BE2C (cell line): ENCODE results near the gene HELB.

Experiments
- DNase-seq: peaks from one replicate; pipeline ENCODE4 v3.0.0-alpha.2; 2020
- H3K27me3 ChIP-seq: fragments of 250-450 bp; sonication (Bioruptor Pico); 2 replicates; pipeline ENCODE4 v1.5.1; 2020; ENCODE audit warnings: mild to moderate bottlenecking
- H3K36me3 ChIP-seq: fragments of 250-450 bp; sonication (Bioruptor Pico); 2 replicates; pipeline ENCODE4 v1.5.1; 2020; ENCODE audit warnings: mild to moderate bottlenecking
- H3K4me1 ChIP-seq: fragments of 250-450 bp; sonication (Bioruptor Pico); 2 replicates; pipeline ENCODE4 v1.5.1; 2020
- H3K4me3 ChIP-seq: 2 replicates; pipeline ENCODE4 v1.5.1; 2011; ENCODE audit warnings: low read depth, low read length
- H3K9me3 ChIP-seq: fragments of 250-450 bp; sonication (Bioruptor Pico); 2 replicates; pipeline ENCODE4 v1.5.1; 2020
- TF ChIP-seq, protein P1 (sequence below): IDR thresholded peaks from 2 replicates; pipeline ENCODE4 v1.5.1; 2012; ENCODE audit warnings: mild to moderate bottlenecking, low read depth, low read length

Gene HELB

DNA sequence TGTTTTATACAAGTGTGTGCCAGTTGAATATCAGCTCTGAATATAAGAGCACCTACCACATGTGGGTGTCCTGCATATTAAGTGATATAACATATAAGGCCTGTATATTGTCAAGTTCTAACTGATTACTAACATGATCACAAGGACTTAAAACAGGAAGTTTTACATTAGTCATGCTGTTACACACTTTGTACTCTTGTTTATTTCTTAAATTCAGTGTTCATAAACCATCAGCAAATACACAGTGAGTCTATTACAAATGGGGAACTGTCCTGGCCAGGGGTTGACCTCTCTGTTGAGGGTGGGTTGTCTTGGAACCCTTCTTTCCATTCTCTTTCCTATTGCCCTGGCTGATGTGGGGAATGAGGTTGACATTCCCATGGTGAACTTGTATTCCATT is 19.1 kb downstream of the HELB start:
- Histone ChIP-seq H3K4me3 (no peak overlapping the region), H3K27me3 (no peaks in the 10 kb centered on the region), H3K36me3 (no peaks in the 10 kb centered on the region), H3K9me3 (no peaks in the 10 kb centered on the region), H3K4me1 (no peaks in the 10 kb centered on the region; the same call in 1 of the 2 replicates)
- TF ChIP-seq, protein P1, sequence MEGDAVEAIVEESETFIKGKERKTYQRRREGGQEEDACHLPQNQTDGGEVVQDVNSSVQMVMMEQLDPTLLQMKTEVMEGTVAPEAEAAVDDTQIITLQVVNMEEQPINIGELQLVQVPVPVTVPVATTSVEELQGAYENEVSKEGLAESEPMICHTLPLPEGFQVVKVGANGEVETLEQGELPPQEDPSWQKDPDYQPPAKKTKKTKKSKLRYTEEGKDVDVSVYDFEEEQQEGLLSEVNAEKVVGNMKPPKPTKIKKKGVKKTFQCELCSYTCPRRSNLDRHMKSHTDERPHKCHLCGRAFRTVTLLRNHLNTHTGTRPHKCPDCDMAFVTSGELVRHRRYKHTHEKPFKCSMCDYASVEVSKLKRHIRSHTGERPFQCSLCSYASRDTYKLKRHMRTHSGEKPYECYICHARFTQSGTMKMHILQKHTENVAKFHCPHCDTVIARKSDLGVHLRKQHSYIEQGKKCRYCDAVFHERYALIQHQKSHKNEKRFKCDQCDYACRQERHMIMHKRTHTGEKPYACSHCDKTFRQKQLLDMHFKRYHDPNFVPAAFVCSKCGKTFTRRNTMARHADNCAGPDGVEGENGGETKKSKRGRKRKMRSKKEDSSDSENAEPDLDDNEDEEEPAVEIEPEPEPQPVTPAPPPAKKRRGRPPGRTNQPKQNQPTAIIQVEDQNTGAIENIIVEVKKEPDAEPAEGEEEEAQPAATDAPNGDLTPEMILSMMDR: no peak
- no peak for DNase-seq

DNA sequence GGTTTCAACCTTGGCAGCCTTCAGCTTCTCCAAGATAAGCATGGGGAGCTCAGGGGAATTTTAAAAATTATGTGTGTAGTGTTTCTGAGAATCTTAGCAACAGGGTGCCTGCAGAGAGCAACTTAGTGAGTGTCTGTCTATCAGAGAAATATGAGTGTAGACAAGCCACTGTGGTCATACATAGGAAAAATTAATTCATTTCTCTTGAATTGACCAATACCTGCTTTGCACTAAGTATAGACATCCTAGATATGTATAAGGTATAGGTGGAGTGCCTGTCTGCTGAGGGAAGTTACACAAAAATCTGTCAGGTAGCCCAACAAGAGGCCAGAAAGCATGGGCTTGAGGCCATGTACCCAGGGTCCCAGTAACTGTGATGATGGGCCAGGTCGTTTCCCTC is 20.7 kb downstream of the HELB start:
- no peak overlapping the region for H3K4me3 ChIP-seq
- DNase-seq: no peak
- H3K27me3 ChIP-seq: no peaks in the 10 kb centered on the region
- TF ChIP-seq, protein P1: no peak
- H3K4me1 ChIP-seq: no peaks in the 10 kb centered on the region; the same call in 1 of the 2 replicates
- H3K9me3 ChIP-seq: no peaks in the 10 kb centered on the region
- no peaks in the 10 kb centered on the region for H3K36me3 ChIP-seq

DNA sequence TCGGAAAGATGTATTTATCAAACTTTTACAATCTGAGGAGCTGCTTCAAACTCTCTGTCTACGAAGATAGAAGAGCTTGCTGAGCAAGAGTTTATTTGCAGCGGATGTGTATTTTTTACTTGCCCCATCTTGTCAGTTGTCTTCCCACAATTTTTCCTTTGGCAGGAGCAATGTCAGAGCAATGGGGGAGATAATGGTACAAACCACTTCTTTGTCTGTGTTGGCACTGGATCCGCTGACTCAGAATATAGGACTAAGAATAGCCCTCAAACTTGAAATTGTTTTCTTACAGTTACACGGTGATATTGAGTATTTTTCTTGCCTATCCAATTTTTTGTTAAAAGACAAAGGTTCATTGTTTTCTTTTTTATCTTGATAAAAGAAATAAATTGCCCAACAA is 27.6 kb downstream of the HELB start:
- Histone ChIP-seq H3K9me3 (no peaks in the 10 kb centered on the region), H3K27me3 (no peaks in the 10 kb centered on the region), H3K4me3 (no peak overlapping the region), H3K36me3 (no peaks in the 10 kb centered on the region; the same call in 1 of the 2 replicates), H3K4me1 (no peaks in the 10 kb centered on the region)
- TF ChIP-seq, protein P1: no peak
- no peak for DNase-seq

DNA sequence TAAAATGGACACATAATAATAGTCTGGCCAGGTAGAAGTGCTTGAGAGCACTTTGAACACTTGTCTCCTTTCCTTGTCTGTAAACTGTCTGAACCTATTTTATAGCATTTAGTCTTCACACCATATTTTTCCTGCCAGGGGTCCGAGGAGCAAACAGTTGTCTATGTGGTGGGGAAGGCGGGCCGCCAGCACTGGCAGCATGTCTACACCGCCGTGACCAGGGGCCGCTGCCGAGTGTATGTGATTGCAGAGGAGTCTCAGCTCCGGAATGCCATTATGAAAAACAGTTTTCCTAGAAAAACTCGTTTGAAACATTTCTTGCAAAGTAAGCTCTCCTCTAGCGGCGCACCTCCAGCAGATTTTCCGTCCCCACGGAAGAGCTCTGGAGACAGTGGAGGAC is 28.7 kb downstream of the HELB start:
- no peaks in the 10 kb centered on the region for H3K4me1 ChIP-seq
- no peaks in the 10 kb centered on the region for H3K27me3 ChIP-seq
- TF ChIP-seq, protein P1: no peak
- H3K36me3 ChIP-seq: no peaks in the 10 kb centered on the region; the same call in 1 of the 2 replicates
- H3K4me3 ChIP-seq: no peak overlapping the region
- no peak for DNase-seq
- H3K9me3 ChIP-seq: no peaks in the 10 kb centered on the region

DNA sequence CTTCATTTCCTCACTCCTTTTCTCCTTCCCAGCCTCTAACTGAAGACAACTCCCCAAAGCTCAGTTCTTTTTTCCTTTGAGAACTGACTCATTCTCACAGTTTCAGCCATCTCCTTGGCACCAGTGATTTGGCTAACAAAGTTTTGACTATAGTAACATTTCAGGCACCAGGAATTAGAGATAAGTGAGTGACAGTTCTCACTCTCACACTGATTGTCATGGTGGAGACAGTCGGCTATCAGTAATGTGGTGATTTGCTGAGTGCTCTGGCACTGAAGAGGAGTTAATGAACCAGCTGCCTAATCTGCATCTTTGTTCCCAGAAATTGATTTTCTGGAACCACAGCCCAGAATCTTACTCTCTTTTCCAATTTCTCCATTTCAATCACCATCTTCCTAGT is 29.5 kb downstream of the HELB start:
- Histone ChIP-seq H3K9me3 (no peaks in the 10 kb centered on the region), H3K4me3 (no peak overlapping the region), H3K36me3 (no peaks in the 10 kb centered on the region; the same call in 1 of the 2 replicates), H3K4me1 (no peaks in the 10 kb centered on the region), H3K27me3 (no peaks in the 10 kb centered on the region)
- TF ChIP-seq, protein P1: no peak
- DNase-seq: no peak

DNA sequence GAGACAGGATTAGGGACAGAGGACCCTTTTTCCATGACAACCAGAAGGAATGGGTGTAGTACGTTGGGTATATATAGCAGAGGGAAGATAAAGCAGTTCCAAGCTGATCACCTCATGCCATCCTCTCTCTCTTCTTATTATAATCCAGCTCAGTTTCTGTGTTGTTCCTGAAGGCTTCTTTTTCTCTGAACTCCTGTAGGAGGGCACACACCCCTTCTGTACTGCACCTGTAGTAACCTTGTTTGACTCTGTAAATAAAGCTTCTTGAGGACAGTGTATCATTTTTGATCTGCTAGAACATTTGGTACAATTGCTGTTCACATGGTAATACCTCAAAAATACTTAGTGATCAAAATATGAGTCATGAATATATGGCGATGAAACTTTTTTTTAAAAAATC is 33.5 kb downstream of the HELB start:
- Histone ChIP-seq H3K4me3 (no peak overlapping the region), H3K36me3 (no peaks in the 10 kb centered on the region; the same call in 1 of the 2 replicates), H3K9me3 (no peaks in the 10 kb centered on the region), H3K27me3 (no peaks in the 10 kb centered on the region), H3K4me1 (no peaks in the 10 kb centered on the region)
- TF ChIP-seq, protein P1: no peak
- DNase-seq: no peak
